Stimulated activated CD4-positive, alpha-beta T cell treated with anti-CD3 and anti-CD28 coated beads, Interleukin-12 subunit alpha, Interleukin-12 subunit beta, amount 100 ng/mL, for 48 hours (primary cell): Measurements from ENCODE around the gene EMSY.
"Not testable (repeated sequence)": the region's sequence is repeated elsewhere in the genome, so short reads cannot be mapped to it uniquely, and the experiment has no call there.

Experiments used
- DNase-seq, 3 donors: peaks; one replicate each; pipeline ENCODE4 v3.0.0-alpha.2; 2020; ENCODE audit warnings: low read depth in 2 of 3, low spot score in 1 of 3

EMSY gene, protein sequence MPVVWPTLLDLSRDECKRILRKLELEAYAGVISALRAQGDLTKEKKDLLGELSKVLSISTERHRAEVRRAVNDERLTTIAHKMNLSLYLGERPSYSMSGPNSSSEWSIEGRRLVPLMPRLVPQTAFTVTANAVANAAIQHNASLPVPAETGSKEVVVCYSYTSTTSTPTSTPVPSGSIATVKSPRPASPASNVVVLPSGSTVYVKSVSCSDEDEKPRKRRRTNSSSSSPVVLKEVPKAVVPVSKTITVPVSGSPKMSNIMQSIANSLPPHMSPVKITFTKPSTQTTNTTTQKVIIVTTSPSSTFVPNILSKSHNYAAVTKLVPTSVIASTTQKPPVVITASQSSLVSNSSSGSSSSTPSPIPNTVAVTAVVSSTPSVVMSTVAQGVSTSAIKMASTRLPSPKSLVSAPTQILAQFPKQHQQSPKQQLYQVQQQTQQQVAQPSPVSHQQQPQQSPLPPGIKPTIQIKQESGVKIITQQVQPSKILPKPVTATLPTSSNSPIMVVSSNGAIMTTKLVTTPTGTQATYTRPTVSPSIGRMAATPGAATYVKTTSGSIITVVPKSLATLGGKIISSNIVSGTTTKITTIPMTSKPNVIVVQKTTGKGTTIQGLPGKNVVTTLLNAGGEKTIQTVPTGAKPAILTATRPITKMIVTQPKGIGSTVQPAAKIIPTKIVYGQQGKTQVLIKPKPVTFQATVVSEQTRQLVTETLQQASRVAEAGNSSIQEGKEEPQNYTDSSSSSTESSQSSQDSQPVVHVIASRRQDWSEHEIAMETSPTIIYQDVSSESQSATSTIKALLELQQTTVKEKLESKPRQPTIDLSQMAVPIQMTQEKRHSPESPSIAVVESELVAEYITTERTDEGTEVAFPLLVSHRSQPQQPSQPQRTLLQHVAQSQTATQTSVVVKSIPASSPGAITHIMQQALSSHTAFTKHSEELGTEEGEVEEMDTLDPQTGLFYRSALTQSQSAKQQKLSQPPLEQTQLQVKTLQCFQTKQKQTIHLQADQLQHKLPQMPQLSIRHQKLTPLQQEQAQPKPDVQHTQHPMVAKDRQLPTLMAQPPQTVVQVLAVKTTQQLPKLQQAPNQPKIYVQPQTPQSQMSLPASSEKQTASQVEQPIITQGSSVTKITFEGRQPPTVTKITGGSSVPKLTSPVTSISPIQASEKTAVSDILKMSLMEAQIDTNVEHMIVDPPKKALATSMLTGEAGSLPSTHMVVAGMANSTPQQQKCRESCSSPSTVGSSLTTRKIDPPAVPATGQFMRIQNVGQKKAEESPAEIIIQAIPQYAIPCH (N-terminal part only)

DNA sequence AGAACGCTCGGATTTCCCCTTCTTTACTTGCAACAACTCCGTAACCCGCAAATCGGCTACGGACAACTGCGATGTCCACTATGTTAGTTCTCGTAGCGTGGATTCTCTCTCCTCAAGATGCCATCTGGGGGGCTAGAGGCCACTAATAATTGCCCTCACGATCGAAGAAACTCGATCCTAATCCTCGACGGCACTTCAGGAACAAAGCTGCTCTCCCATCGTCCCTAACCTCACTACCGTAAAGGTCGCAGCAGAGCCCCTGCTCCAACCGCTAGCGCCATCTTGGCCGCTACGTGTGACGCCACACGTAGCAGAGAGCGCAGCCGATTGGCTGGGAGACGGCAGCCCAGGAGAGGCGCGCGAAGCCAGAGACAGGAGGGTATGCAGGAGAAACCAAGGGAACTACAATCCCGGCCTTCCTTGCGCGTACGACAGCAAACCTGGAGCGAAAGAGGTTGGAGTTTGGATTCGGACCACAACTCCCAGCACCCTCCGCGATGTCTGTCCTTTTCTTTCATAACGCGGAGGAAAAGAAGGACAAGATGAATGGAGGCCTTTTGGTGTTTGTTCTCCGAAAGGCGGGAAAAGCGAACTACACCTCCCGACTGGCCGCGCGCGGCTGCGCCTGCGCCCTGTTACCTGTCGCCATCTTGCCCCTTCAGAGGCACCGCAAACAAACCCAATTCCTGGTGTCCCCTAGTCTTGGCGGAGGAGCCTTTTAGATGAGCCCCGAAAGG lies at the start of gene EMSY:
Gene EMSY, plus strand, starts transcription at position 635 of the 737 bp plus-strand sequence. CDS start 1,921 bp downstream, outside the sequence.
- DNase-seq: peak; percentile 77 to 91 (median 90)

GRCh38 chr11:76395296-76395695 lies 49.5 kb upstream of the EMSY start:
- DNase-seq: no peak

DNA sequence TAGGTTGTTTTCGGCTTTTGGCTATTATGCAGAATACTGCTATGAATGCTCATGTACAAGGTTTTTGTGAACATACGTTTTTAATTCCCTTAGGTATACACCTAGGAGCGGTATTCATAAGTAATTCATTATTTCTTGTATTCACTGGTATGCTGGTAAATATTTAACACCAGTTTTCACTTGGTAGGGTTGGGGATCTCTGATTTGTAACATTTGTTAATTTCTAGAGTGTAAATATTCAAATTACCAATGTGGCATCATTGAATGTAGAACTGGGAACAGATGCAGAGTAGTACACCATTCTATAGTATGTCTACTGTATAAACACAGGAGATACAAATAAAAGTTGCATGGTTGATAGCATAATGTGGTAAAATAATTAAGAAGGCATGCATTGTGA lies 47.4 kb upstream of the EMSY start:
- DNase-seq: no peak

- DNase-seq: no peak
These were observed 43.9 kb upstream of the EMSY start for GRCh38 chr11:76400967-76401366.

DNA sequence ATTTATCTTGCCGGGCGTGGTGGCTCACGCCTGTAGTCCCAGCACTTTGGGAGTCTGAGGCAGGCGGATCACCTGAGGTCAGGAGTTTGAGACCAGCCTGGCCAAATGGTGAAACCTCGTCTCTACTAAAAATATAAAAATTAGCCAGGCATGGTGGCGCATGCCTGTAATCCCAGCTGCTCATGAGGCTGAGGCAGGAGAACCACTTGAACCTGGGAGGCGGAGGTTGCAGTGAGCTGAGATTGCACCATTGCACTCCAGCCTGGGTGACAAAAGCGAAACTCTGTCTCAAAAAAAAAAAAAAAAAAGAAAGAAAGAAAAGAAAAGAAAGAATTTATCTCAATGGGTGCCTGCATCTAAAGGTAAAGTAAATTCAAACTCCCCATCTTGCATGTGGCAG lies 43.3 kb upstream of the EMSY start:
- DNase-seq: not testable (repeated sequence)

- no peak for DNase-seq
These were observed 38.5 kb upstream of the EMSY start for GRCh38 chr11:76406359-76406758.

DNA sequence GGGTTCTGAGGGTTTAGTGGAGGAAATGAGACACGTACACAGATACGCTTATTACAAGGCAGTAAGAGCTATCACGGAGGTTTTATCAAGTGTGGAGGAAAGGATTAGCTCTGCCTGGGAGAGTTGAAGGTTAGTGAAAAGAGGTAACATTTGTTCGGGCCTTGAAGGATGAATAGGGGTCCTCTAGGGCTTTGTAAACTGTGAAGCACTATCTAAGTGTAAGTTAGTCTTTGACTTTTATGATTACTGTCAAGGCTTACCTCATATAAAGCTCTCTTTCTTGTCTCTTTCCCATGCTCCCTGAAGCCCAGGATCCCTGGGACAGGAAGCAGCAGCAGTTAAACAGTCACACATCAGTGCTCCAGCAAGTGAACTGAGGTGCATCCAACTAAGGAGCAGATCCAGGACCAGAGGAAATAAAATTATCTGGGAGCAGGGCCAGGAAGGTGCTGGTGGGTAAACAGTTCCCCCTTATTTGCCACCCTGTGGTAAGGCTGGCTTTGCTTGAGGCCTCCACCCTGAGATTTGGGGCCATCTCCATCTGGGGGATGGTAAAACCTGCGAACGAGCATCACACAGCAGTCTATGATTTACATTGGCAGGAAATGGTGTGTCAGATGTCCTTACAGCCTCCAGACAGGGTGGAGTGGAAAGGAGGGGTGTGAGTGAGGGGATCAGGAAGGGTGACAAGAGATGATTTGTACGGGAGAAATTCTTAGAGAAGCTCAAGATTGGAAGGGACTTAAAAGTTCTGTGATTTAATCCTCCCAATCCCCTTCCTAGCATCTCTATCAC lies 36.5 kb upstream of the EMSY start:
- DNase-seq: no peak

- DNase-seq: no peak
These were observed 33.9 kb upstream of the EMSY start for GRCh38 chr11:76410851-76411357.

GRCh38 chr11:76415073-76415472 lies 29.7 kb upstream of the EMSY start:
- DNase-seq: no peak

- DNase-seq: no peak
These were observed 24.9 kb upstream of the EMSY start for GRCh38 chr11:76419896-76420295.

DNA sequence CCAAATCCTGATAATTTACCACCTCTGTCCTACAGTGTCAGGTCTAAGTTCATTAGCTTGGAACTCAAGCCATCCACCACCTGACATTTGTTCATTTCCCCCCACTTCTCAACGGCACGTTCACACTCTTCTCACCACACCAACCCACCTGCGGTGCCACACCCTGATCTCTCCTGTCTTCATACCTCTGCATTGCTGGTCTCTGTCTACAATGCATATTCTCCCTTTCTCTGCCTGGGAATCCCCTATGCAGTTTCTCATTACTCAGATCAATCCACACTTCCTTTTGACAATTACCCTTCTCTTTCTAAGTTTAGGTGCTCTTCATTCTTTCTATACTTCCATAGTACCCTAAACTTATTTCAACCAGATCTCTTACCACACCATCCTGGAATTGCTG lies 20.4 kb upstream of the EMSY start:
- DNase-seq: no peak

DNA sequence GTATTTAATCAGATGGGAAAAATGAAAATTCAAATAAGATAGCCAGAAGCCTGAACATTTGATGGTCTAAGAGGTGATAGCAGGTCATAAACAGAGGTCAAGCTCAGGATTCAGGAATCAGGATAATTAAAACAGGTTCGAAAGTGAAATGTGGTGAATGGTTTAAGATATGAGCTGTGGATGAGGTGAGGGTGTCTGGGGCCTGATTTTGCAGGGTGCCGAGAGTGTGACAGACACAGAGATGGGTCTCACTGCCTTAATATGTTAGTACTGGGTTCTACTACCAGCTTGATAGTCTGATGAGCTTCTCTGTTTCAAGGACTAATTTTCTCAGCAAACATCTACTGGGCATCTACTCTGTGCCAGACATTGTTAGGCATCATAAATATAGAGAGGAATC lies 19.9 kb upstream of the EMSY start:
- no peak for DNase-seq

DNA sequence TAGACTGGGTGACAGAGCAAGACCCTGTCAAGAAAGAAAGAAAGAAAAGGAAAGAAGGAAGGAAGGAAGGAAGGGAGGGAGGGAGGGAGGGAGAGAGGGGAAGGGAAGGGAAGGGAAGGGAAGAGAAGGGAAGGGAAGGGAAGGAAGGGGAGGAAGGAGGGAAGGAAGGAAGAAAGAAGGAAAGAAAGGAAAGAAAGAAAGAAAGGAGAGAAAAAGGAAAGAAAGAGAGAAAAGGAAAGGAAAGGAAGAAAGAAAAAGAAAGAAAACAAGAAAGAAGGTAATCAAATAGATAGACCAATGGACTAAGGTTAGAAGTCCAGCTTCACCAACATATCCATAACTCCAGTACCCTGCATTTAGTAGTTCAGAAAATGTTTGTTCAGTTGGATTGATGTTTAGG lies 18.2 kb upstream of the EMSY start:
- no peak for DNase-seq

- no peak for DNase-seq
These were observed 8.8 kb upstream of the EMSY start for GRCh38 chr11:76436020-76436419.

GRCh38 chr11:76443268-76443980 lies 1.4 kb upstream of the EMSY start:
- no peak for DNase-seq

DNA sequence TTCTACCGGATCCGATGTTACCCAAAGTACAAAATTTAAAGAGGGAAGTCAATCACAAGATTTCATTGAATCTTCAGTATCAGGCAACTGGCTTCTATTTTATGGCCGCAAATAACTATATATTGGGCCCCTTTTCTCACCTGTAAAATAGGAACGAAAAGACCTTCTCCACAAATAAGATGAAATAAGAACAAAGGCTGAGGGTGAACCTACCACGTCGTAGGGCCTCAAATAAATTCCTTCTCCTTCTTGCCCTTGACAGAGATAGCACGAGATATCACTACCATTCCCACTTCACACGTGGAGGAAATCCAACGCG lies 794 bp upstream of the EMSY start:
- DNase-seq: no peak

- DNase-seq: peak; percentile 35 to 66 (median 44)
These were observed 585 bp downstream of the EMSY start for GRCh38 chr11:76445121-76446084.

DNA sequence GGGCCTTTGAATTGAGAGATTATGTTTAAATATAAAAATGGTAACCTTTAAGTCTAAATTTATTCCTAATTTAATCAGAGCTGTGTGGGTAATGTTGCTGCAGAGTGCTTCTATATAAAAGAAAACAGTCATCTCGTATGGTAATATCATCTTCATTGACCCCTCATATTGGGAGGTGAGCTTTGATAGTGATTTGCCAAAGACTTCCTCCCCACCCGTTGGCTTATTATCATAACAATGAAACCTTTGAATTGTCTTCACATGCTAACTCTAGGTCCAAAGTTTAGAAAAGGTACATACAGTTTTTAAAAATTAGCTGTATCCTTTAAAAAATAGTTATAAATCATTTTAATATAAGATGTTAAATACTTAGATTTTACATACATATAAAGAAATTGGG lies 3.7 kb downstream of the EMSY start:
- no peak for DNase-seq
